GM15510 (cell line): ENCODE results near the gene PER1.
A peak's percentile ranks its signal among the peaks of the same experiment; 100 is the strongest.

Experiments used
- POLR2A ChIP-seq: IDR thresholded peaks from 3 replicates; pipeline ENCODE4 v1.6.1; 2011; ENCODE audit warnings: borderline replicate concordance; ENCODE audit not compliant: insufficient read length; ENCODE audit errors: extremely low read depth

Gene PER1

DNA sequence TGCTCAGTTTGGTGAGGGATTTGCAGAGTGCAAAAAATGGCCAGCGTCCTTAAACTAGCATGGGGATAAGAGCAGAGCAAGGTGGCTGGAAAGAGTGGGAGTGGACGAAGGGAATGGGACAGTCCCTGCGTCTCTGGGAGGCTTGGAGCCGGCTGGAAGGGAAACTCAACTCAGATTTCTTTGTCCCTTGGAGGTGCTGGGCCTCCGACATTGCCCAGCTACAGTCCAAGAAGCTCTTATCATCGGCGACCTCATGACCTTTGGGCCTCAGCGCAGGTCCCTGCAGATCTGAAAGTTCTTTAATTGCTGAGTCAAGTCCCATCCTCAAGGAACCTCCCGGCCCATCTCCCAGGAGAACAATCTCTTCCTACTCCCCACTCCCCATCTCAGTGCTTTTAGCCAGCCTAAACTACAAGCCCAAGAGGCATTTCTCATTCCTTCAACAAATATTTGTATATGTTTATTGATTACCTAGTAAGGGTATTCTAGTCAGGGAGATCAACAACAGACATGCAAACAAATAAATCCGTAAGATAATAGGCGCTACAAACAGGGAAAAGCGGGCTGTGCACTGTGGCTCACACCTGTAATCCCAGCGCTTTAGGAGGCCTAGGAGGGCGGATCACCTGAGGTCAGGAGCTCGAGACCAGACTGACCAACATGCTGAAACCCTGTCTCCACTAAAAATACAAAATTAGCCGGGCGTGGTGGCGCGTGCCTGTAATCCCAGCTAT, 25.0 kb upstream of the PER1 start:
- TF ChIP-seq POLR2A = no peak

DNA sequence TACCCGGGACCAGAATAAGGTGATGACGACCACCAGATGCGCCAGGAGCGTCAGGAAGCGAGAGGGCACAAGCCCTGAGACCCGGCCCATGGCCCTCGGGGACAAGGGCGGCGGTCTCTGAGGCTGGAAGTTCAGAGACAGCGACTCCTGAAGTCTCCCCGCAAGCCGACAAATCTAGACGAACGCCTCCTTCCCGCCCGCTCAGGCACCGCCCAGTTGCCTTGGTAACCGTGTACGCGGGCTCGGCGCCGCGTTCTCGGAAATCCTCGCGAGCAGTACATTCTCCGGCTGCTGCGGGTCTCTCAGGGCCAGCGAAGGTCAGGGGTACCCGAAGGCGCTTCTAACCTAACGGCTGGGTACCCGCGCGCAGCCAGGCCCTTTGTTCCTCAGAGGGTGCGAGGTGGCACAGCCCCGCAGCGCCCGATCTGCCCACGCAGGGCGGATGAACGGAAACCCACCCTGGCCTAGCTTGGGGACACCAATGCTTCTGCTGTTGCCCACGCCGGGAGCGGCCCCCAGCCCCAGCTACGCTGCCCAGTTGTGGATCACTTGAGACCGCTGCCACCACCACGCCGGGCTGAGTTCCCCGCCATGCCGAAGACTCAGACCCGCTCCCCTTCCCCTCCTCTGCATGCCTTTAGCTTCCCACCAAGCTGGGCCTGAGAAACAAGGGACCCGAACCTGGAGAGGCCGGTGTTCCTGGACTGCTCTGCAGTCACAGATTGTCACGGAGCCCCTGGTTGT, 24.2 kb upstream of the PER1 start, which contains the start of gene TMEM107:
Gene TMEM107 (minus strand): TSS at position 184 of the 744 bp plus-strand sequence. CDS start 94 bp downstream, at position 90.
- TF ChIP-seq POLR2A = peak; percentile 60

DNA sequence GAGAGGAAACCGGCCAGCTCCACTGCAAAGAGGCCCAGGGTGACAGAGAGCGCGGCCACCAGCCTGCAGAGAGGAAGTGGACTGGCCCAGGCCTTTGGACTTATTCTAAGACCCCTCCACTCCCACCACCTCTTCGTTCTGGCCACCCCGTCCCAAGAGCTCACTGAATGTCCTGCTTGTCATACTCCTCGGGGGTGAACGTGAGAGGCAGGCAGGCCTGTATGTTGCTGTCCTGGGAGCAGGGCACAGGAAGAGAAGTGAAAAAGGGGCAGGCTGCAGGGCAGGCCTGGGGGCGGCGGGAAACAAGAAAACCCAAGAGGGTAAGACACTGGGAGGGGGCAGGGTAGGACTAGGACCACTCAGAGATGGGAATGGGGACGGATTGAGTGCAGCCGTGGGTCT, 23.6 kb upstream of the PER1 start:
- TF ChIP-seq POLR2A = no peak

DNA sequence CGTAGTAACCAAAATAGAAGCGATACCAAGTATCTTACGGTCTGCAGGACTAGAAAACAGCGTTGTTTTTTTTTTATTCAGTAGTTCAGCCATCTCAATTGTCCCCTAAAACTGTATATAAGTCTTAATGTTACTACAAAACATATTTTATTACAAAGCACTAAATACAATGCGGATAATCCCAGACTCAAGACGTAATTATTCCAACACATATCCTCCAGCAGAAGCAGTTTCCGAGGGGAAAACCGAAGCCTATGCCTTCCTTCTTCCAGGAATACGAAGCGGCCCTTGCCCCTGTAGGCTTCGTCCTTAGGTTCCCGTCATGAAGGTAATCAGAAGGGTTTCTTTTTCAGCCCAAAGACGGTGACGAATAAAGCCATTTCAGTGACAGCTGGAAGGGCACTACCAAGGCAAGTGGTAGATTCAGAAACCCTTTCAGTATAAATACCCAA, 21.7 kb upstream of the PER1 start:
- TF ChIP-seq POLR2A = no peak

DNA sequence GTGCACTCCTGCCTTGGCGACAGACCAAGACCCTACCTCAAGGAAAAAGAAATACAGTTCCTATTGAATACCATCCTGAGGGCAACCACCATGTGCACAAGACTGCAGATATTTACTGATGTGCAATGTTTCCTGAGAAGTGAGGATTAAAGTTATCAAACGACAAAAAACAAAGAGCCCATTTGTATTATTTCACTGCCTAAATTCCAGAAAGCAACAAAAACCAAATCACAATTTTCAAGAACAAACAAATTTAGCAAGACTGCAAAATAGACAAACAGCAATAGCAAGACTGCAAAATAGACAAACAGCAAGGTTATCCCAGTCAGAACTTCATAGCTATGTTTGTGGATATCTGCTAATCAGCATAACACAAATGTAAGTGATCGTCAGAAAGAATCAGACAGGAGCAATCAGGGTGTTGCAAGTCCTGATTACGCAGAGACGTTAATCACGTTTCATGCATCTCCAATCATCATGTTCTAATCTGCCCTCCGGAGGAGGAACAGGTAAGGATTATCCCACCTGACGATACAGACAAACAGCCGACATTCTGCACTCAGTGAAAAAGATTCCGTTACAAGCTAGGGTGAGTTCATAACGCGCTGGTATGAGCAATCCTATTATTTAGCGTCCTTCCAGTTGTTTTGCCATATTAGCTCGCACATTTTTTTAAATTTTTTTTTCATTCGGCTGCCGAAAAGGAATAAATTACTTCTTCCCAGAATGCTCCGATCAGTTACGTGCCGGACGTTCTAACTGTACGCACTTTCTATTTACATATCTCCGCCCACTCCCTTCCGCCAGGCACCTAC, 21.1 kb upstream of the PER1 start:
- peak; percentile 99 for TF ChIP-seq POLR2A

DNA sequence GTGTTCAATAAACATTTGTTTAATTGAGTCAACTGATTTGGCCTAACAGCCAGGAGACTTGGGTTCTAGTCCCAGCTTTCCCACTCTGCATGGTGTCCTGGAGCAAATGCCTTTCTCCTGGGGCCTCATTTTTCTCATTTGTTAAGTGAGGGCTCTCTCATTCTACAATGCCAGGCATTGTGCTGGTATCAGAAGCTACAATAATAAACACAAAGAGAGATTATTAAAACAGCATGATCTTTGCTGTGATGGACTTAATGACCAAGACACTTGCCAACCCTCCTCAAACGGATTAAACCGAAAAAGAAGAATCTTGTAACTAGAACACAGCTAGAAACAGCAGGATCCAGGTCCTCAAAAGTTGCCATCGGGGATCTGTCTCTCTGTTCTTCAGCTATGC, 15.3 kb upstream of the PER1 start:
- no peak for TF ChIP-seq POLR2A

DNA sequence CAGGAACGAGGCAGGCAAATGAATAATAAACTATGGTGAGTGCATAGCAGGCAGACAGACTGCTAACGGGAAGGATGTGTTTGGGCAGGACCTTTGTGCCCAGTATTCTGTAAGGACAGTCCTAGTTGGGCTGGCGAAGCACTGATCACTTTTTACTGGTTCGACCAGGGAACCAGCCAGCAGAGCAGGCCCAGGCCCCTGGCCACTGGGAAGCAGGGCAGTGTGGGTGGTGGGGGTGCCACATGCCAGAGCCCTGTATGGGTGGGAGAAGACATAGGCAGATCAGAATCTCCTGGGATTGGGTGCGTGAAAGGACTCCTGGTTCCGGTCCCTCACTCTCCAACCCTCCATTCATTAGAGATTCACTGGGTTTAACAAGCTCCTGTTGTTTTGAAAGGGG, 14.5 kb upstream of the PER1 start:
- TF ChIP-seq POLR2A = no peak

DNA sequence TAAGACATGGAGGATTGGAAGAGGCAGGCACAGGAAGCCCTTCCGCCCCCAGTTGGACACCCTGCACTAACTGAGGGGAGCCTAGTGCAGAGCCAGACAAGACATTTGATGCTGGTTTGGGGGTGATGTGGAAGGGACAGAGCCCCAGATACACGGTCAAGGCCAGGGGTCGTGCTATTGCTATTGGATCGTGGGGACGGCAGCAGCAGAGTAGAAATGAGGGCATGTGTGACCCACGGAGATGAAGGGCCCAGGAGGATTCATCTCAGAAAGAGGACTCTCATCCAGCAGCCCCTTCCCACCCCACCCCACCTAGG, 12.6 kb upstream of the PER1 start:
- no peak for TF ChIP-seq POLR2A

DNA sequence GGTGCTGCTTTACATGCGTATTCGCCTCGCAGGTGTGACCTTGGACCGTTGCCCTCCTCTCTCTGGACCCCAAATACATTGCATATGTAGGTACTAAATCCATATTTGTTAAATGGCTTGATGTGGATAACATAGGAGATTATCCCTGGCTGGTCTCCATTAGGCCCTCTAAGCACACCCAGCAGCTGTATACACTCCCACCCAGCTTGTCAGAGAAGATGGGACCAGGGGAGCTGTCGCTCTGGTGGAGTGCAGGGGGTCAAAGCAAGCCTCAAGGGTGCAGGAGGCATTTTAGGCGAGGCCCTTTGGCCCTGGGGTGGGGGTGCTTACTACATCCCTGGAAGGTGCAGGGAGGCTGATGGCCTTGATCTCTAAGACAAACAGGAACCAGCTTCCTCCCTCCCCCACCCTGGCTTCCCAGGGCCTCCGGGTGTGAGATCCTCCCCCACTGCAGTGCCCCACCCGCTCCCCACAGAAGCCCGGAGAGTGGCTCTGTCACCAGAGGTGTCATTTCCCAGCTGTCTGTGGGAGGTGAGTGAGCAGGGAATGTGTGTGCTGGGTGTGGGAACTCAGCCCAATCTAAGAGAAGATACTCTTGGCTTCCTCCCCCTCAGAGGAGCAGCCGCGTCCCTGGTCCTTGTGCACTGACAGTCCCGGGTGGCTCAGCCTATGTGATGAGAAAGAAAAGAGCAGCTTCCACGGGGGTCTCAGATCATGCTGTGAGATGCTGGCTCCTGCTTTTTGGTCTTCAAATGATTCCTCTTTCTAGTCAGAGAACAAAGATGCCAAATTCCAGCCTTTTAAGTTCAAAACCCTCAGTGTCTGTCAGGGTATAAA, 12.0 kb upstream of the PER1 start:
- no peak for TF ChIP-seq POLR2A

DNA sequence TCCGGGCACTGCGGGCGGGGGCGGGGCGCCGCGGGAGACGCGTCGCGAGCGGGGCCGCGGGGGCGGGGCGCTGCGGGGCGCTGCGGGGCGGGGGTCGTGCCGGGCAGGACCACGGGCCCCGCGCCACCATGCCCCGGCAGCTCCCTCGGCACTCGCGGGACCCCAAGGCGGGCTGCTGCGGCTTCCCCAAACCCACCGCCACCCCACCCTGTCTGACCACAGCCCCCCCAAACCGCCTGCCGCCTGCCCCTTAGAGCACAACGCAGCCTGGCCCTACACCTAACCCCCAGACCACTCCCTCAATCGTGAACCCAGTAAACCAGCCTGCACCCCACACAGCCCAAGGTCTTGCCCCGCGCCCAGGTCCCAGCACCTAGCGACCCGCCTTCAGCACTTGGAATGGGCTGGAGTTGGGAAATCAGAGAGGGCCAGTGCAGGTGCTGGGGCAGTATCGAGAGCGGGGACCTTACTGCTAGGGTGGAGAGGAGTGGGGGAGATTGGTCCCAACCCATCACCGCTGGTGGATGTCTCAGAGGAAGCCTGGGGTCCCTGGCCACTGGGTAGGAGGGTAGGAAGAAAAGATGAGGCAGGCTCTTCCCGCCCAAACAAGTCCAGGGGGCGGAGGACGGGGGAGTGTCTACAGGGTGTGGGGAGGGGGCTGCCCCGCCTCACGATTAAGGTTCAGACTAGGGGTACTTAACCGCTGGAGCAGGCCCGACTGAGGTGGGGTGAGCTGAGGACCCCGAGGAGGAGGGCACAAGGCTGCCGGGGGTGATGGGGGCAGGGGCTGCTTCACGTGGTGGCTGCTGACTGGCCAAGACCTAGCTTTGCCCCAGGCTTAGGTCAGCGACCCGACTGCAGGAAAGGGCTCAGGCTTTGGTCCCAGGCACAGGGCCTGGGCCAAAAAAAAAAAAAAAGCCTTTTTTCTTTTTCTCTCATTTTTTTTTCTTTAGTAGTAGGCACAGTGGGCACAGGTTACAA, 11.1 kb upstream of the PER1 start:
- TF ChIP-seq POLR2A = no peak

DNA sequence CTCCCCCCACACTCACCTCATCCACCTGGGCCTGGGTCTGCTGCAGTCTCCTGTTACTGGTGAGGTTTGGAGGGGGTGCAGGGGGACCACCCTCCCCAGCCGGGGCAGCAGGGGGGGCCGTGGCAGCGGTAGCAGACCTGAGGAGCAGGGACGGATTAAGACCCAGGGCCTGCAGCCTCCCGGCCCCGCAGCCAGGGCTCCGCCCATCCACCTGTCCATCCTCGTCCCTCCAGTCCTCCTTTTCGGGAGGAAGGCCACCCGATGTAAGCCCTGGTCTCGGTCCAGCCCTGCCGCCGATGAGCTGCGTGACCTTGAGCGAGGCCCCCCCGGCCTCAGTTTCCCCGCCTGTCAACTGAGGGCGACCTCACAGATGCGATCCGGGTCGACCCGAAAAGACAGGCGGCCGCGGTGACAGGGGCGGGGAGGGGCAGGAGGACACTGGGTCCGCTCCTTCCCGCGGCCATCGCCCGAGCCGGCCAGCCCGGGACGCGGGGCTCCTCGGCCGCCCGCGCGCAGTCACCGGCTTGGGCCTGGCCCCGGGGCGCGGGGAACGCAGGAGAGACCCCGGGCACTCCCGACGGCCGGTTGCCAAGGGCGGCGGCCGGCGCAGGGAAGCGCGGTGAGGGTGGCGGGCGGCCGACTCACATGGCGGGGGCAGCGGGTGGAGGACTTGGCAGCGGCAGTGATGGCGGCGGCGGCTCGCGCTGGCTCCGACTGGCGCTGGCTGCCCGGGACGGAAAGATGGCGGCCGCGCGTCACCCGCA, 10.2 kb upstream of the PER1 start, which contains the start of gene VAMP2:
Gene VAMP2 (minus strand): TSS at position 716 of the 764 bp plus-strand sequence. CDS start 69 bp downstream, at position 647.
- peak; percentile 83 for TF ChIP-seq POLR2A
